SU-DHL-6 (cell line): ENCODE measurements around the gene TNFRSF21.

Source experiments
- CTCF ChIP-seq: fragments of 200-600 bp; sonication (generic); IDR thresholded peaks from one replicate; pipeline ENCODE4 v1.5.1; 2017; ENCODE audit warnings: antibody characterized with exemption, mild to moderate bottlenecking, low read length, moderate library complexity; ENCODE audit not compliant: insufficient read depth, poor library complexity, severe bottlenecking
- EZH2phosphoT487 ChIP-seq: fragments of 200-600 bp; sonication (generic), shearing (Covaris generic); conservative IDR thresholded peaks from 2 replicates; pipeline ENCODE4 v1.6.1; 2018; ENCODE audit warnings: mild to moderate bottlenecking, antibody characterized with exemption, low read length, moderate library complexity, mixed read lengths

- TF ChIP-seq EZH2phosphoT487 (no peak), CTCF (no peak)
Measured at GRCh38 chr6:47256361-47256760, 53.3 kb downstream of the TNFRSF21 start.
